Retinal pigment epithelial cell (primary cell): ENCODE data around the gene KDM8.

Experiments used
- DNase-seq: peaks from one replicate; pipeline ENCODE4 v3.0.0-alpha.2; 2010; ENCODE audit warnings: low read depth
- H3K4me3 ChIP-seq: 2 replicates; pipeline ENCODE4 v1.5.1; 2011; ENCODE audit warnings: mild to moderate bottlenecking, low read length, control low read depth, moderate library complexity
- TF ChIP-seq, protein P1 (sequence below): conservative IDR thresholded peaks from 2 replicates; pipeline ENCODE4 v1.5.1; 2011; ENCODE audit warnings: low read depth, low read length, control low read depth, inconsistent platforms

KDM8 gene

GRCh38 chr16:27251541-27252205 is 48.3 kb downstream of the KDM8 start:
- DNase-seq, result no peak
- TF ChIP-seq, protein P1, sequence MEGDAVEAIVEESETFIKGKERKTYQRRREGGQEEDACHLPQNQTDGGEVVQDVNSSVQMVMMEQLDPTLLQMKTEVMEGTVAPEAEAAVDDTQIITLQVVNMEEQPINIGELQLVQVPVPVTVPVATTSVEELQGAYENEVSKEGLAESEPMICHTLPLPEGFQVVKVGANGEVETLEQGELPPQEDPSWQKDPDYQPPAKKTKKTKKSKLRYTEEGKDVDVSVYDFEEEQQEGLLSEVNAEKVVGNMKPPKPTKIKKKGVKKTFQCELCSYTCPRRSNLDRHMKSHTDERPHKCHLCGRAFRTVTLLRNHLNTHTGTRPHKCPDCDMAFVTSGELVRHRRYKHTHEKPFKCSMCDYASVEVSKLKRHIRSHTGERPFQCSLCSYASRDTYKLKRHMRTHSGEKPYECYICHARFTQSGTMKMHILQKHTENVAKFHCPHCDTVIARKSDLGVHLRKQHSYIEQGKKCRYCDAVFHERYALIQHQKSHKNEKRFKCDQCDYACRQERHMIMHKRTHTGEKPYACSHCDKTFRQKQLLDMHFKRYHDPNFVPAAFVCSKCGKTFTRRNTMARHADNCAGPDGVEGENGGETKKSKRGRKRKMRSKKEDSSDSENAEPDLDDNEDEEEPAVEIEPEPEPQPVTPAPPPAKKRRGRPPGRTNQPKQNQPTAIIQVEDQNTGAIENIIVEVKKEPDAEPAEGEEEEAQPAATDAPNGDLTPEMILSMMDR, result no peak
- H3K4me3 ChIP-seq, result no peak overlapping the region

GRCh38 chr16:27252206-27252585 is 48.9 kb downstream of the KDM8 start:
- H3K4me3 ChIP-seq, result no peak overlapping the region
- no peak for DNase-seq
- TF ChIP-seq, protein P1, result no peak

- H3K4me3 ChIP-seq, result no peak overlapping the region
- DNase-seq, result peak; percentile 75
- TF ChIP-seq, protein P1, result no peak
Observed at GRCh38 chr16:27253526-27253930, 50.2 kb downstream of the KDM8 start.

GRCh38 chr16:27254262-27254811 is 51.0 kb downstream of the KDM8 start:
- no peak overlapping the region for H3K4me3 ChIP-seq
- DNase-seq, result no peak
- TF ChIP-seq, protein P1, result no peak

GRCh38 chr16:27256861-27257260 is 53.5 kb downstream of the KDM8 start:
- no peak overlapping the region for H3K4me3 ChIP-seq
- TF ChIP-seq, protein P1, result no peak
- no peak for DNase-seq

GRCh38 chr16:27257271-27257670 is 53.9 kb downstream of the KDM8 start:
- no peak for DNase-seq
- TF ChIP-seq, protein P1, result no peak
- no peak overlapping the region for H3K4me3 ChIP-seq

GRCh38 chr16:27258241-27258734 is 55.0 kb downstream of the KDM8 start:
- no peak overlapping the region for H3K4me3 ChIP-seq
- TF ChIP-seq, protein P1, result no peak
- DNase-seq, result no peak
